Activated T-helper 1 cell treated with anti-CD3 and anti-CD28 coated beads, Interleukin-2, amount 50 U/mL, for 16 hours (primary cell): ENCODE data around the gene SLC25A44.

Experiments used
- DNase-seq, 2 donors: peaks; one replicate each; pipeline ENCODE4 v3.0.0-alpha.2; 2020; ENCODE audit warnings: low read depth in 1 of 2, low spot score in 1 of 2

Gene SLC25A44, protein sequence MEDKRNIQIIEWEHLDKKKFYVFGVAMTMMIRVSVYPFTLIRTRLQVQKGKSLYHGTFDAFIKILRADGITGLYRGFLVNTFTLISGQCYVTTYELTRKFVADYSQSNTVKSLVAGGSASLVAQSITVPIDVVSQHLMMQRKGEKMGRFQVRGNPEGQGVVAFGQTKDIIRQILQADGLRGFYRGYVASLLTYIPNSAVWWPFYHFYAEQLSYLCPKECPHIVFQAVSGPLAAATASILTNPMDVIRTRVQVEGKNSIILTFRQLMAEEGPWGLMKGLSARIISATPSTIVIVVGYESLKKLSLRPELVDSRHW

GRCh38 chr1:156193488-156194299 lies at the start of gene SLC25A44:
TSS of gene SLC25A44 (plus strand) at chr1:156194104. CDS start at chr1:156199848, 5,744 bp downstream.
- DNase-seq = peak; percentile 90 to 93

GRCh38 chr1:156144742-156145141 lies 49.2 kb upstream of the SLC25A44 start:
- DNase-seq = no peak

GRCh38 chr1:156145650-156146019 lies 48.3 kb upstream of the SLC25A44 start:
- DNase-seq = no peak

GRCh38 chr1:156146020-156146768 lies 47.7 kb upstream of the SLC25A44 start:
- DNase-seq = no peak

DNA sequence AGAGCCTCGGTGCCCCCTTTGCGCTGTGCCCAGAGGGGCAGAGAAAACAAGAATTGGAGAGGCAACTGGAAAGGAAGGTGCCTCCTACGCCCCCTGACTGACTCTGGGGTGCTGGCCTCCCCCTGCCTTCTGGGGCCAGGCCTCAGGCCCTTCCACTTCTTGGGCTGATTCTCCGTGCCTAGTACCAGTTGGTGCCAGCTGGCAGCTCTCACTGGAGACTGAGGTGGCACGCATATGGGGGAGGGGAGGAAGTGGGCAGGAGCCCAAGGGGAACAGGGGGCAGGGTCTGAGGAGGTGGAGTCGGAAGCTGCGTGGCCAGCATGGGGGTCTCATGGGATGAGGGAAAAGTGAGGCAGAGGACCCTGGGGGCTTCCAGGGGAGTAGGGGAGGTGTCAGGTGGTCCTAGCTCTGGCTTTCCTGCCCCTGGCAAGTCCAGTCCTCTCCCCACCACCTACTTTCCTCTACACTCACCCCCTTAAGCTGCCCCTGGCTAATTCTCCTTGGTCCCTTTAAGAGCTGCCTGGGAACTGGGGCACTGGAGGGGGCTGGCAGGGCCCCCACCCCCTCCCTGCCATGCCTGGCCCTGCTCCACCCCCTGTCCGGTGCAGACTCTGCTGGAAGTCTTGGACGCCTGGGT lies 47.0 kb upstream of the SLC25A44 start:
- no peak for DNase-seq

DNA sequence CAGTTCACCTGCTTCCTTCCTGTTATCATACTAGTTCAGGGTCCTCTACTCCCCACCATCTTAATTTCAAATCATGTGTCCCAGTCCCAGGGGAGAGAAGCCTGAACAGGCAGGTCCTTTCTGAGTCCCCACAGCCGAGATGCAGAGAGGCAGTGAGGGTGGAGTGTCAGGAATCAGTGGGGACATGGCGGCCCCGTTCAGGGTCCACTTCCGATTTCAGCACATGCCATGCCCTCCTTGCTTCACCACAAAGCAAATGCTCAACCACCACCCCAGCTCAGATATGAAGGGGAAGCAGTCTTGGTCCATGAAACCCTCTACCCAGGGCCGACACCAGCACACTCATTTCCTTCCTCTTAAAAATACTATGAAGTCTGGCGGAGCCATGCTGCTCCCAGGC lies 45.7 kb upstream of the SLC25A44 start:
- DNase-seq = no peak

DNA sequence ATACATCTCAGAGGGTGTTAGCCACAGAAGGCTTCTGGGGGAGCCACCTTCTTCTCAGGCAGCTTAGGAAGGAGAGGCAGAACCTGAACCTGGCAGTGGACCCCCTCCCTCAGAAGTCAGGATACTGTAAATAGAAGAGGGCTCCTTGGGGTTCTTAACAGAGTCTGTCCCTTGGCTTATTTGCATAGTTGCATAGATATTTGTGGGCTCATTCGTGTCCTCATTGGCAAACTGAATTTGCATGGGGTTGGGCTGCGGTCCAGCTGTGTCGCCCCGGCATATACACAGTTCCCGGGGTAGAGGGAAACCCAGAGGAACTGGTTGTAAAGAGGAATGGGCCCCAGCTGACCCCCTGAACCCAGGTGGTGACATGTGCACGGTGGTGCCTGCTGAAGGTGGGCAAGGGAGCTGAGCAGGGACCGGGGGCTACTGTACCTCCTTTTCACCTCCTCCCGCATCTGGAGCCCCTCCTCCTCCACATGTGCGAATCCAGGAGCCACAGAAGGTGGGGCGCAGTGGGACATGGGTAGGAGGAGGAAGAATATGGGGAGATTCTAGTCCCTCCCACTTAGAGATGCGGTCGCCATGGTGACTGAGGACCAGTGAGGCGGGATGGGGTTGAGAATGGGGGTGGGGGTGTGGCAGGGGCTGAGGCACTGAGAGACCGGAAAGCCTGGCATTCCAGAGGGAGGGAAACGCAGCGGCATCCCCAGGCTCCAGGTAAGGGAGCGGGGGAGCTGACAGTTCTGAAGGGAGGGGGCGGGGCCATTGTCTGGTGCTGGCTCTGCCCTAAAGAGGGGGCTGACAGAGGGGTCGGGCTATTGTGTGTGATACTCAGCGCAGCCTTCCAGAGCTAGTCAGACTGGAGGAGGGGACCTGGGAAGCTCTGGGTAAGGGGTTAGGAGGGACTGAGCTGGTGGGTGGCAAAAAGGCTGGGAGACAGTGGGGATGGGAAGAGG lies 44.3 kb upstream of the SLC25A44 start:
- no peak for DNase-seq

DNA sequence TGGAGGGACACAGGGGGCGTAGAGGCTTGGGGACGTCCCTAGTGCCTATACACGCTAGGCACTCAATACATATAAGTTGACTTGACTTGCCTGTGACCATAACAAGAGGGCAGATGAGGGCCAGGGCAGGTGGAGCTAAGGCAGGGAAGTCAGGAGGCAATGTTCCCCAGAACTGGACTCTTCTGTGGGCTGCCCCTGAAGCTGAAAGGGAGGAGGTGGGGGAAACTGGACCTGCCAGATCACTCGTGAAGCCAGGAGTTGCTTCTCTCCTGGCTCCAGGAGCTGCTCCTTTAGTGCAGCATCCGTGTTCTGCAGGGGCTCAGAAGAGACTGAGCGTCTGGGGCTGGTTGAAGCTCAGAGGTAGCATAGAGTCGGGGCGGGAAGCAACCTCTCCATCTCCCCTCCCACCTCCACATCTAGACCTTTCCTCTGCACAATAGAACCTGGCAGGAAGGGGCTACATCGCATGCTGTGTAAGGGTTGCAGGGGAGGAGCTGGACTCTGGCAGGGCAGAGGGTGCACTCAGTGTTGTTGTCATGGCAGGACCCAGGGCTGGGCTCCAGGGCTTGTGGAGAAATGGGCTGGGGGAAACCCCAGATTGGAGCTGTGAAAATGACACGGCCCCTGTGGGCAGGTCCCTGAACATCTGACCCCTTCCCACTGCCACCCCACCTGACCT lies 43.4 kb upstream of the SLC25A44 start:
- no peak for DNase-seq

GRCh38 chr1:156151093-156151688 lies 42.7 kb upstream of the SLC25A44 start:
- no peak for DNase-seq

DNA sequence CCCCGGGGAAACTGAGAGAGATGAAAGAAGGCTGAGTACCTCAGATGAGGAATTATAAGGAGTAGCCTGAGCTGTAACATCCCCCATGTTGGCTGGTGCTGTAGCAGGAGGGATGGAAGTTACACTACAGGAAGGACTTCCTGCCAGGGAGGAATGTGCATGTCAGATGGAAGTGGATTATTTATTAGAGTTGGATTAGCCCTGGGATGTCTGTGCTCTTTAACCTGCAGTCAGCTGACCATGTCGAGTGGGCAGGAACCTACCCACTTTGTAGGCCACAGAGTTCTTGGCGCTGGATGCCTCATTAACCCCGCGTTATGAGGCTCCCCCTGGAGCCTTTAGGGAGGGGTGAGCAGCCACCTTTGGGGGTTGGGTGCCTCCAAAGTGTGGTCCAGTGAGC lies 41.3 kb upstream of the SLC25A44 start:
- DNase-seq = no peak

DNA sequence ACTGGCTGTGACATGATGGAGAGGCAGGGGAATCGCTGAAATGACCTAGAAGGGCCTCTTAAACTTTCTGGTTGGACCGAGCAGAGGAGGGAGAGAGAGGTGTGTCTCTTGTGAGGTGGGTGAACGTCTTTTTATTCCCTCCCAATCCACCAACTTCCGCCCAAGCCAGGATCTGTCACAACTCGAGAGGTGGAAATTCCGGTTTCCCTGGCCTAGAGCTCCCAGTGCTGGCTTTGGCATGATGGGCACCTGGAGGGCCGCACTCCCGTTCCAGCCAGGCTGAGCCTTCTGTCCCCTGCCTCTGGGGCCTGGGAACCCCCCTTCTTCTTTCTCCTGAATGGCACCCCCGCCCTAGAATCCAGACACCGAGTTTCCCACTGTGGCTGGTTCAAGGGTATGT lies 40.5 kb upstream of the SLC25A44 start, which contains the start of gene SEMA4A:
TSS of gene SEMA4A (plus strand) at position 224 of the 400 bp plus-strand sequence. CDS start 994 bp downstream, outside the sequence.
- DNase-seq = no peak

DNA sequence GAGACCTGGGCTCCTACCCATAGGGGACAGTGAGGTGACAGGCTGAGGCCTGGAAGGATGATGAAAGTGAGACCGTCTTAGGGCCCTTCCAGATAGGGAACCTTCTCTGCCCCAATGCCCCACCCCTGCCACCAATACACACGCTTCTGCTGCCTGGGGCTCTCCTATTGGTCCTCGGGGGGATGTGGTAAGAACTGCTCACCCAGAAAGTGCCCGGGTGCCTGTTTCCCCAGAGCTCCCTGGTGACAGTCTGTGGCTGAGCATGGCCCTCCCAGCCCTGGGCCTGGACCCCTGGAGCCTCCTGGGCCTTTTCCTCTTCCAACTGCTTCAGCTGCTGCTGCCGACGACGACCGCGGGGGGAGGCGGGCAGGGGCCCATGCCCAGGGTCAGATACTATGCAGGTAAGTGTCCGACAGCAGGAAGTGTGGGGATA lies 39.6 kb upstream of the SLC25A44 start:
- DNase-seq = no peak

DNA sequence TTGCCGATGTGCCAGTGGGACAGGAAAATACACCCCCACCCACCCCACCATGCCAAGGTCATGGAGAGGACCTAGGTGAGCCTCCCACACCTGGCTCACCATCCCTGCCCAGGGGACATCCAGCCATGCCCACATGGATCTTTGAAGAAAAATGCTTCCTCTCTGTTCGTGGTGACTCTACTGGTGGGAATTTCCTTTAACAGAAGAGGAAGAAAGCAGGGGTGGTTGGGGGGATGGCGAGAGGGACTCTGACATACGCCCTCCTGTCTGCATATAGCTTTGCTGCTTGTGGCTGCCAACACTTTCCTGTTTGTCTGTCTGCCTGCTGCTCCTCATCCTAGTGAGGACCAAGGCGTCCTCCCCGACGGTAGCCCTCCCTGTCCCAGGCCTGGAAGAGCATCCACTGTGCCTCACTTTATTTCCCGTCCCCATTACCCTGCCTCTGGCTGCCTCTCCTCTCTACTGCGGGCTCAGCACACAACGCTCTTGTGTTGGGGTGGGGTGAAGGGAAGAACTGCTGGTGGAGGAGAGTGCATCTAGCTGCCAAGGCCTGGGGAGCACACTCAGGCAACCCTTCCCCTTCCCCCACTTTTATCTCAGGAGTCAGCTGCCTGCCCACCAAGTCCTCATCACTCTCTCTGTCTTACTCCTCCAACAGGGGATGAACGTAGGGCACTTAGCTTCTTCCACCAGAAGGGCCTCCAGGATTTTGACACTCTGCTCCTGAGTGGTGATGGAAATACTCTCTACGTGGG lies 38.0 kb upstream of the SLC25A44 start:
- no peak for DNase-seq

- DNase-seq = no peak
Observed at GRCh38 chr1:156157506-156157905, 36.4 kb upstream of the SLC25A44 start.

- DNase-seq = no peak
Observed at GRCh38 chr1:156157966-156158365, 35.9 kb upstream of the SLC25A44 start.

GRCh38 chr1:156160000-156160742 lies 33.7 kb upstream of the SLC25A44 start:
- no peak for DNase-seq

DNA sequence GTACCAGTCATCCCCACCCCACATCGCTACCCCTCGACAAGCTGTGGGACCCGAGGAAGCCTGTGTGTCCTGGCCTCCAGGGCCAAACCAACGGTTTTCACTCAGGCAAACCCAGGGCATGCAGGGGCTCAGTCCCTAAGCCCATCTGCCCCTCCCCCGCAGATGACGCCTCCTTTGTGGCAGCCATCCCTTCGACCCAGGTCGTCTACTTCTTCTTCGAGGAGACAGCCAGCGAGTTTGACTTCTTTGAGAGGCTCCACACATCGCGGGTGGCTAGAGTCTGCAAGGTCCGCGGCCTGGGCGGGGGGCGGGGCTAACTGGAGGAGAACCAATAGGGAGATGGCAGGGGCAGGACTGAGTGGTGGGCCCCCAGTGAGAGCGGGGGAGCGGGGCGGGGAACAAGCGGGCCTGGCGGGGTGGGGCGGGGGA lies 33.1 kb upstream of the SLC25A44 start:
- DNase-seq = peak in 1 of 2 donors; percentile 56
